GM10266 (cell line): ENCODE results near the gene SCOC.

Experiments
- DNase-seq: peaks from one replicate; pipeline ENCODE4 v3.0.0; 2012; ENCODE audit errors: extremely low spot score
- CTCF ChIP-seq: IDR thresholded peaks from 2 replicates; pipeline ENCODE4 v1.5.1; 2012; ENCODE audit warnings: mild to moderate bottlenecking, low read depth; ENCODE audit not compliant: control insufficient read depth, insufficient read depth; ENCODE audit errors: missing control alignments

Gene SCOC

GRCh38 chr4:140359562-140360427 lies 13.7 kb upstream of the SCOC start:
- DNase-seq, result peak; percentile 51
- TF ChIP-seq CTCF, result peak; percentile 73

GRCh38 chr4:140361099-140361498 lies 12.3 kb upstream of the SCOC start:
- TF ChIP-seq CTCF, result no peak
- no peak for DNase-seq

- no peak for TF ChIP-seq CTCF
- DNase-seq, result no peak
These were observed 10.4 kb upstream of the SCOC start for GRCh38 chr4:140363051-140363450.

- DNase-seq, result no peak
- no peak for TF ChIP-seq CTCF
These were observed 9.9 kb upstream of the SCOC start for GRCh38 chr4:140363558-140363957.

GRCh38 chr4:140367738-140368137 lies 5.7 kb upstream of the SCOC start:
- TF ChIP-seq CTCF, result no peak
- no peak for DNase-seq

GRCh38 chr4:140368686-140369085 lies 4.8 kb upstream of the SCOC start:
- TF ChIP-seq CTCF, result no peak
- DNase-seq, result no peak

- DNase-seq, result peak; percentile 28
- no peak for TF ChIP-seq CTCF
These were observed 607 bp upstream of the SCOC start for GRCh38 chr4:140372751-140373327.
